ENCODE data around the gene ANKS1A.

ANKS1A gene

DNA sequence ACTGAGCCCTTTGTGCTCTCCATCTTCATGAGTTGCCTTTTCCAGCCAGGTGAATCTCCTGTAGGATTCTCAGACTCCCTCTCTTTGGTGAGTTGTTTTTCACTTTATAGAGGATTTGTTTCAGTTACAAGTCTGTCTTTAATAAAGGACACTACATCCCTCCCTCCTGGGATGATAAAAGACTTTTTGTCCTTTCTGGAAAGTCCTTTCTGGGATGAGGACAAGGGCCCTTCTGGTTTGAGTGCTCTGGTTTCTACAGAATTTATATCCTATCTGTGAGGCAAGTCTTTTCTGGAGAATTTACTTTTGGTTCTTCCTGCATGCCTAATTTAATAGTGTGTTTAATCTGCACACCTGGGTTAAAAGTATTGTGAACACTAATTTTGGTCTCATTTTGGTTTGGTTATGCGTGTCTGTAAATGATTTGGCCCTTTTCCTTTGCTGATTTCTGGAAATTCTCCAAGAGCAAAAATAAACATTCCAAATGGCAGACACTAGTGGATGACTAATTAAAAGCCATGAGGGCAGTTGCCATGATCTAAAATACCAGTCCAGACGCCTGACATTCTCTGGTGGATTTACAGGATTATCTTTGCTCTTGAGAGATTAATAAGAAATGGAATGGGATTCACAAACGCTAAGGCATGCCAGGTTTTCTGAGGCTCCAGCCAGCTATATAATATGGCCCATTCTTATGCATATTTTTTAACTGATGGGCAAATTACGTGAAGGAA, 207.2 kb downstream of the ANKS1A start (continued):
- TF ChIP-seq ZNF555 (tag by site-specific recombination; conservative IDR thresholded peaks at IDR 0.05), result no peak
- no peak for TF ChIP-seq ZNF785 (tag by site-specific recombination; IDR thresholded peaks at IDR 0.05)
- TF ChIP-seq ZNF26 (tag by site-specific recombination; IDR thresholded peaks at IDR 0.05), result 0 out of 2 replicates have a peak, but pooled peaks have one; percentile 29
- TF ChIP-seq HOXD13 (CRISPR knock-in tag; IDR thresholded peaks at IDR 0.05; ENCODE audit: borderline replicate concordance), result peak; percentile 28; the same call in 1 of the 2 replicates
- TF ChIP-seq ZNF2 (tag by site-specific recombination; IDR thresholded peaks at IDR 0.05), result no peak
- no peak for TF ChIP-seq ZNF510 (tag by site-specific recombination; IDR thresholded peaks at IDR 0.05; ENCODE audit: insufficient replicate concordance)
- no peak for TF ChIP-seq ZFHX2 (tag by site-specific recombination; conservative IDR thresholded peaks at IDR 0.05)
- TF ChIP-seq, protein P1, sequence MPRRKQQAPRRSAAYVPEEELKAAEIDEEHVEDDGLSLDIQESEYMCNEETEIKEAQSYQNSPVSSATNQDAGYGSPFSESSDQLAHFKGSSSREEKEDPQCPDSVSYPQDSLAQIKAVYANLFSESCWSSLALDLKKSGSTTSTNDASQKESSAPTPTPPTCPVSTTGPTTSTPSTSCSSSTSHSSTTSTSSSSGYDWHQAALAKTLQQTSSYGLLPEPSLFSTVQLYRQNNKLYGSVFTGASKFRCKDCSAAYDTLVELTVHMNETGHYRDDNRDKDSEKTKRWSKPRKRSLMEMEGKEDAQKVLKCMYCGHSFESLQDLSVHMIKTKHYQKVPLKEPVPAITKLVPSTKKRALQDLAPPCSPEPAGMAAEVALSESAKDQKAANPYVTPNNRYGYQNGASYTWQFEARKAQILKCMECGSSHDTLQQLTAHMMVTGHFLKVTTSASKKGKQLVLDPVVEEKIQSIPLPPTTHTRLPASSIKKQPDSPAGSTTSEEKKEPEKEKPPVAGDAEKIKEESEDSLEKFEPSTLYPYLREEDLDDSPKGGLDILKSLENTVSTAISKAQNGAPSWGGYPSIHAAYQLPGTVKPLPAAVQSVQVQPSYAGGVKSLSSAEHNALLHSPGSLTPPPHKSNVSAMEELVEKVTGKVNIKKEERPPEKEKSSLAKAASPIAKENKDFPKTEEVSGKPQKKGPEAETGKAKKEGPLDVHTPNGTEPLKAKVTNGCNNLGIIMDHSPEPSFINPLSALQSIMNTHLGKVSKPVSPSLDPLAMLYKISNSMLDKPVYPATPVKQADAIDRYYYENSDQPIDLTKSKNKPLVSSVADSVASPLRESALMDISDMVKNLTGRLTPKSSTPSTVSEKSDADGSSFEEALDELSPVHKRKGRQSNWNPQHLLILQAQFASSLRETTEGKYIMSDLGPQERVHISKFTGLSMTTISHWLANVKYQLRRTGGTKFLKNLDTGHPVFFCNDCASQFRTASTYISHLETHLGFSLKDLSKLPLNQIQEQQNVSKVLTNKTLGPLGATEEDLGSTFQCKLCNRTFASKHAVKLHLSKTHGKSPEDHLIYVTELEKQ (tag by site-specific recombination; IDR thresholded peaks at IDR 0.05; ENCODE audit: borderline replicate concordance), result no peak
- TF ChIP-seq ZNF335 (tag by site-specific recombination; conservative IDR thresholded peaks at IDR 0.05), result peak; percentile 45
- TF ChIP-seq, protein P2, sequence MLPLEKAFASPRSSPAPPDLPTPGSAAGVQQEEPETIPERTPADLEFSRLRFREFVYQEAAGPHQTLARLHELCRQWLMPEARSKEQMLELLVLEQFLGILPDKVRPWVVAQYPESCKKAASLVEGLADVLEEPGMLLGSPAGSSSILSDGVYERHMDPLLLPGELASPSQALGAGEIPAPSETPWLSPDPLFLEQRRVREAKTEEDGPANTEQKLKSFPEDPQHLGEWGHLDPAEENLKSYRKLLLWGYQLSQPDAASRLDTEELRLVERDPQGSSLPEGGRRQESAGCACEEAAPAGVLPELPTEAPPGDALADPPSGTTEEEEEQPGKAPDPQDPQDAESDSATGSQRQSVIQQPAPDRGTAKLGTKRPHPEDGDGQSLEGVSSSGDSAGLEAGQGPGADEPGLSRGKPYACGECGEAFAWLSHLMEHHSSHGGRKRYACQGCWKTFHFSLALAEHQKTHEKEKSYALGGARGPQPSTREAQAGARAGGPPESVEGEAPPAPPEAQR (tag by site-specific recombination; IDR thresholded peaks at IDR 0.05), result no peak
- no peak for TF ChIP-seq ZNF155 (tag by site-specific recombination; IDR thresholded peaks at IDR 0.05)
- TF ChIP-seq FEZF1 (tag by site-specific recombination; IDR thresholded peaks at IDR 0.05), result peak; percentile 45; the same call in 1 of the 2 replicates
- TF ChIP-seq IKZF3 (tag by site-specific recombination; IDR thresholded peaks at IDR 0.05), result no peak
- TF ChIP-seq ZFP3 (tag by site-specific recombination; IDR thresholded peaks at IDR 0.05; ENCODE audit: low read depth), result no peak
- TF ChIP-seq ZNF274 (IDR thresholded peaks at IDR 0.05; ENCODE audit: low read length), result no peak
- no peak for TF ChIP-seq ZNF274 (tag by site-specific recombination; IDR thresholded peaks at IDR 0.05; ENCODE audit: borderline replicate concordance)
- no peak for TF ChIP-seq ZNF768 (tag by site-specific recombination; IDR thresholded peaks at IDR 0.05)
- 0 out of 2 replicates have a peak, but pooled peaks have one; percentile 32 for TF ChIP-seq ZNF366 (tag by site-specific recombination; conservative IDR thresholded peaks at IDR 0.05)
- TF ChIP-seq, protein P3, sequence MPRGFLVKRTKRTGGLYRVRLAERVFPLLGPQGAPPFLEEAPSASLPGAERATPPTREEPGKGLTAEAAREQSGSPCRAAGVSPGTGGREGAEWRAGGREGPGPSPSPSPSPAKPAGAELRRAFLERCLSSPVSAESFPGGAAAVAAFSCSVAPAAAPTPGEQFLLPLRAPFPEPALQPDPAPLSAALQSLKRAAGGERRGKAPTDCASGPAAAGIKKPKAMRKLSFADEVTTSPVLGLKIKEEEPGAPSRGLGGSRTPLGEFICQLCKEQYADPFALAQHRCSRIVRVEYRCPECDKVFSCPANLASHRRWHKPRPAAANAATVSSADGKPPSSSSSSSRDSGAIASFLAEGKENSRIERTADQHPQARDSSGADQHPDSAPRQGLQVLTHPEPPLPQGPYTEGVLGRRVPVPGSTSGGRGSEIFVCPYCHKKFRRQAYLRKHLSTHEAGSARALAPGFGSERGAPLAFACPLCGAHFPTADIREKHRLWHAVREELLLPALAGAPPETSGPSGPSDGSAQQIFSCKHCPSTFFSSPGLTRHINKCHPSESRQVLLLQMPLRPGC (tag by site-specific recombination; IDR thresholded peaks at IDR 0.05), result no peak
- no peak for TF ChIP-seq HOXC10 (CRISPR knock-in tag; IDR thresholded peaks at IDR 0.05)
- no peak for TF ChIP-seq REPIN1 (tag by site-specific recombination; IDR thresholded peaks at IDR 0.05; ENCODE audit: low read depth)
- TF ChIP-seq ZBTB48 (tag by site-specific recombination; IDR thresholded peaks at IDR 0.05), result no peak
- no peak for TF ChIP-seq ZNF350 (tag by site-specific recombination; IDR thresholded peaks at IDR 0.05)
- TF ChIP-seq, protein P4, sequence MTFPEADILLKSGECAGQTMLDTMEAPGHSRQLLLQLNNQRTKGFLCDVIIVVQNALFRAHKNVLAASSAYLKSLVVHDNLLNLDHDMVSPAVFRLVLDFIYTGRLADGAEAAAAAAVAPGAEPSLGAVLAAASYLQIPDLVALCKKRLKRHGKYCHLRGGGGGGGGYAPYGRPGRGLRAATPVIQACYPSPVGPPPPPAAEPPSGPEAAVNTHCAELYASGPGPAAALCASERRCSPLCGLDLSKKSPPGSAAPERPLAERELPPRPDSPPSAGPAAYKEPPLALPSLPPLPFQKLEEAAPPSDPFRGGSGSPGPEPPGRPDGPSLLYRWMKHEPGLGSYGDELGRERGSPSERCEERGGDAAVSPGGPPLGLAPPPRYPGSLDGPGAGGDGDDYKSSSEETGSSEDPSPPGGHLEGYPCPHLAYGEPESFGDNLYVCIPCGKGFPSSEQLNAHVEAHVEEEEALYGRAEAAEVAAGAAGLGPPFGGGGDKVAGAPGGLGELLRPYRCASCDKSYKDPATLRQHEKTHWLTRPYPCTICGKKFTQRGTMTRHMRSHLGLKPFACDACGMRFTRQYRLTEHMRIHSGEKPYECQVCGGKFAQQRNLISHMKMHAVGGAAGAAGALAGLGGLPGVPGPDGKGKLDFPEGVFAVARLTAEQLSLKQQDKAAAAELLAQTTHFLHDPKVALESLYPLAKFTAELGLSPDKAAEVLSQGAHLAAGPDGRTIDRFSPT (tag by site-specific recombination; IDR thresholded peaks at IDR 0.05), result no peak
- TF ChIP-seq ZNF837 (tag by site-specific recombination; IDR thresholded peaks at IDR 0.05), result no peak
- TF ChIP-seq ZBTB49 (tag by site-specific recombination; IDR thresholded peaks at IDR 0.05; ENCODE audit: low read depth), result no peak
- 0 out of 2 replicates have a peak, but pooled peaks have one; percentile 25 for TF ChIP-seq BCL11A (tag by site-specific recombination; IDR thresholded peaks at IDR 0.05; ENCODE audit: low read depth)

Measured in HEK293 (cell line).